Measurements from ENCODE around the gene PRKN.

The PRKN gene

DNA sequence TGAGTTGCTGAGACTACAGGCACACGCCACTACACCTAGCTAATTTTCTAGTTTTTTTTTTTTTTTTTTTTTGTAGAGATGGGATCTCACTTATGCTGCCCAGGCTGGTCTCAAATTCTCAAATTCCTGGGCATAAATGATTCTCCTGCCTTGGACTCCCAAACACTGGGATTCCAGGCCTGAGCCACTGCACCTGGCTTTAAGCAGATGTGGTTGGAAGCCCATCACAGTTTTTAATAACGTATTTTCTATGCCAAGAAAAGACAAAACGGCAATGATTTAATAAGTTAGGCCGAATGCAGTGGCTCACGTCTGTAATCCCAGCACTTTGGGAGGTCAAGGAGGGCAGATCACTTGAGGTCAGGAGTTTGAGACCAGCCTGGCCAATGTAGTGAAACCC lies 456.6 kb downstream of the PRKN start:
- no peak for DNase-seq
- TF ChIP-seq CTCF (IDR thresholded peaks at IDR 0.05; ENCODE audit: low read length) (no peak), EZH2 (optimal IDR thresholded peaks at IDR 0.05; ENCODE audit: low read depth, low read length) (no peak), EZH2phosphoT487 (IDR thresholded peaks at IDR 0.05; ENCODE audit: low read length) (no peak)
- H3K4me2 ChIP-seq (ENCODE audit: low read depth, low read length): no peak overlapping the region
- no peak overlapping the region for H2AFZ ChIP-seq (ENCODE audit: low read length)
- no peak overlapping the region for H3K9ac ChIP-seq (ENCODE audit: low read length)
- H3K9me2 ChIP-seq (replicated peaks; ENCODE audit: insufficient read depth, low read length): no peaks in the 10 kb centered on the region
- no peaks in the 10 kb centered on the region for H3K36me3 ChIP-seq (replicated peaks; ENCODE audit: insufficient read depth, low read length)
- H3K9me3 ChIP-seq (replicated peaks; ENCODE audit: insufficient read depth, low read length): no peaks in the 10 kb centered on the region
- no peaks in the 10 kb centered on the region for H3K79me2 ChIP-seq (ENCODE audit: low read length)
- no peaks in the 10 kb centered on the region for H3F3A ChIP-seq (ENCODE audit: insufficient read depth, low read length)
- no peak overlapping the region for H3K4me3 ChIP-seq (ENCODE audit: low read length)
- H4K20me1 ChIP-seq (ENCODE audit: insufficient read depth, low read length): no peaks in the 10 kb centered on the region
- no peaks in the 10 kb centered on the region for H3K4me1 ChIP-seq (ENCODE audit: low read length)
- H3K27ac ChIP-seq (ENCODE audit: low read length): no peak overlapping the region
- no peaks in the 10 kb centered on the region for H3K27me3 ChIP-seq (replicated peaks; ENCODE audit: insufficient read depth, low read length)

DNA sequence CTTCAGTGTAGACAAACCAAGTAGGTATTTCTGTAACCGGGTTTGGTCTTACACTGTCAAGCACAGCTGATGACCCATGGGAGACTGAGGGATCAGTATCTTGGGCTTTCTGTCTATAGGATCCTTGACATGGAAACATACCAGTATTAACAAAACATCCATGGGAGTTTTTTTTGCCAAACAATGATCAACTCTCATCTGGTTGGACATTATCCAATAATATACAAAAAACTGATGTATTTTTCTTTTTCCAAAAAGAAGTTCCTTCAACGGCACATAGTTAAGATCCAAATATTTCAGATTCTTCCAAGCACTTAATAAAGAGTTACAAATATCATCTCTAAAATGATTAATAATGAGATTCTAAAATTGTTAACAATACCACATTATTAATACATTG lies 459.9 kb downstream of the PRKN start:
- TF ChIP-seq EZH2 (optimal IDR thresholded peaks at IDR 0.05; ENCODE audit: low read depth, low read length) (no peak), EZH2phosphoT487 (IDR thresholded peaks at IDR 0.05; ENCODE audit: low read length) (no peak), CTCF (IDR thresholded peaks at IDR 0.05; ENCODE audit: low read length) (no peak)
- Histone ChIP-seq H3K36me3 (replicated peaks; ENCODE audit: insufficient read depth, low read length) (no peaks in the 10 kb centered on the region), H3K4me3 (ENCODE audit: low read length) (no peak overlapping the region), H4K20me1 (ENCODE audit: insufficient read depth, low read length) (no peaks in the 10 kb centered on the region), H3K27me3 (replicated peaks; ENCODE audit: insufficient read depth, low read length) (no peaks in the 10 kb centered on the region), H3K9ac (ENCODE audit: low read length) (no peak overlapping the region), H3K27ac (ENCODE audit: low read length) (no peak overlapping the region), H3K79me2 (ENCODE audit: low read length) (no peaks in the 10 kb centered on the region), H3K4me1 (ENCODE audit: low read length) (no peaks in the 10 kb centered on the region), H2AFZ (ENCODE audit: low read length) (no peak overlapping the region), H3K4me2 (ENCODE audit: low read depth, low read length) (no peak overlapping the region), H3K9me3 (replicated peaks; ENCODE audit: insufficient read depth, low read length) (no peaks in the 10 kb centered on the region), H3F3A (ENCODE audit: insufficient read depth, low read length) (no peaks in the 10 kb centered on the region), H3K9me2 (replicated peaks; ENCODE audit: insufficient read depth, low read length) (no peaks in the 10 kb centered on the region)
- DNase-seq: no peak

- H3K4me1 ChIP-seq (ENCODE audit: low read length): no peaks in the 10 kb centered on the region
Measured at GRCh38 chr6:162267126-162267525, 460.4 kb downstream of the PRKN start.

More at GRCh38 chr6:162267126-162267525, 460.4 kb downstream of the PRKN start:
- Histone ChIP-seq H2AFZ (ENCODE audit: low read length) (no peak overlapping the region), H3K9me2 (replicated peaks; ENCODE audit: insufficient read depth, low read length) (no peaks in the 10 kb centered on the region), H3K36me3 (replicated peaks; ENCODE audit: insufficient read depth, low read length) (no peaks in the 10 kb centered on the region), H3K79me2 (ENCODE audit: low read length) (no peaks in the 10 kb centered on the region), H3K27ac (ENCODE audit: low read length) (no peak overlapping the region), H3K9me3 (replicated peaks; ENCODE audit: insufficient read depth, low read length) (no peaks in the 10 kb centered on the region), H3K9ac (ENCODE audit: low read length) (no peak overlapping the region), H3F3A (ENCODE audit: insufficient read depth, low read length) (no peaks in the 10 kb centered on the region), H3K4me2 (ENCODE audit: low read depth, low read length) (no peak overlapping the region), H4K20me1 (ENCODE audit: insufficient read depth, low read length) (no peaks in the 10 kb centered on the region), H3K4me3 (ENCODE audit: low read length) (no peak overlapping the region), H3K27me3 (replicated peaks; ENCODE audit: insufficient read depth, low read length) (no peaks in the 10 kb centered on the region)
- DNase-seq: no peak
- no peak for TF ChIP-seq EZH2 (optimal IDR thresholded peaks at IDR 0.05; ENCODE audit: low read depth, low read length)
- TF ChIP-seq CTCF (IDR thresholded peaks at IDR 0.05; ENCODE audit: low read length): no peak
- no peak for TF ChIP-seq EZH2phosphoT487 (IDR thresholded peaks at IDR 0.05; ENCODE audit: low read length)
